ENCODE results near the gene FAM53C. TPM values are rescaled to one million over a fixed set of nuclear protein-coding genes. Genes with fewer than 3 reads are reported as not detected.
"Not testable (repeated sequence)": the region's sequence is repeated elsewhere in the genome, so short reads cannot be mapped to it uniquely, and the experiment has no call there.

The FAM53C gene
- 27.0 and 29.2 TPM in 2 replicates for total RNA-seq

DNA sequence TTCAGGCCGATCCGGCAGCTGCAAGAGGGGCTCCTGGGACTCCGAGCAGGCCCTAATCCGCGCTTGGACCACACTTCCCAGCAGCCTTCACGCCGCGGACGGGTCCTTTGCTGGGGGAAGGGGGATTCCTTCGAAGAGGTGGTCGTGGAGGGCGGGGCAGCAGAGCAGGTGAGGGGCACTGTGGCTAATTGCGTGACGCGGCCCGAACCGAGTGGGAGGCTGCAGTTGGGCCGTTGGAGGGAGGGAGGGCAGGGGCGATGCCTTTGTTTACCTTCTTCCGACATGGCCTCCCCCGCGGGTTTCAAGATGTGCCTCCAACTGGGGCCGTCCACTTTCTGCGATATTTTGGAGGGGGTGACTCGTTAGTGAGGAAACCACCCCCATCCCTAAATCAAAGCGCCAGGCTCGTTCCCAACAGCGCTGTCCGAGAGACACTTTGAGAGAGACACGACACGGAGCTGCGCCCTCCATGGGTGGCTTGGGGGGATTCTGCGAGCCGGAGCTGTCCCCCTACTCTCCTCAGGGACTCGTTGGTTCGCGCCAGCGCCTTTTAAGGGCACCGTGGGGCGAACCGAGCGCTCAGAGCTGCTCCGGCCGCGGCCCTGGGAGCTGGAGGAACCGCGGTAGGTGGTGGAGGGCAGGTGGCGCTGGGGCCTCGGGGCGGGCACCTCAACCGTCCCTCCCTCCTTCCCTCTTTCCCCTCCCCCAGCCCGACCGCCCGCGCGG is at the start of gene FAM53C:
Gene FAM53C (plus strand): TSS at position 582 of the 726 bp plus-strand sequence. CDS start 3,070 bp downstream, outside the sequence.
- Mint-ChIP-seq H3K9me3 (no peaks in the 10 kb centered on the region), H3K36me3 (ENCODE audit: low read depth) (peaks cover 19% of the 10 kb centered on the region), H3K4me3 (peak within 1 kb of the TSS; percentile 94), H3K27me3 (ENCODE audit: insufficient read depth) (no peaks in the 10 kb centered on the region), H3K27ac (peak within 1 kb of the TSS; percentile 99), H3K4me1 (ENCODE audit: low read depth) (peaks cover 44% of the 10 kb centered on the region)
- intact Hi-C loops (cut with micrococcal nuclease) = loop anchor here (1.0 to 10.0 kb wide), 6 partner anchors 14 to 857 kb away; partner anchors contain the start of genes BRD8, CDC23, FAM13B and HSPA9
- DNase-seq (ENCODE audit: low spot score) = peak; percentile 90

DNA sequence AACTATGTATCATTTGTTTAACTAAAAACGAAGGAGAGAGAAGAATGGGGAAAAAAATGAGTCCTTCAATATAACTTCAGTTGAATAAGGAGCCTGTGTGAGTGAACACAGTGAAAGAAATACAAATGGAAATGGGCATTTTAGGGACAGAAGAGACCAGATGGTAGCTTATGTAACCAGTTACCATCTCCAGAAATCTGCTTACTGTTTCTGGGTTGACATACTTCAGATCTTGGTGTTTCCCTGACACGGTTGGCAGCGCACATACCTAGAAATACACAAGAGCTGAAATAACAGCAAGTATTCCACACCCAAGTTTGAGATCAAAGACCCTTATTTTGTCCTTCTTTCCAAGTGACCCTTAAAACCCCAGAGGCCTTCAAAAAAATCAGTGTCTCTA is 48.8 kb upstream of the FAM53C start:
- intact Hi-C loops (cut with micrococcal nuclease) = no loop called here
- peaks cover 6% of the 10 kb centered on the region for H3K36me3 Mint-ChIP-seq (ENCODE audit: low read depth)
- no peaks in the 10 kb centered on the region for H3K4me1 Mint-ChIP-seq (ENCODE audit: low read depth)
- H3K9me3 Mint-ChIP-seq = no peaks in the 10 kb centered on the region
- no peak overlapping the region for H3K27ac Mint-ChIP-seq
- no peak overlapping the region for H3K4me3 Mint-ChIP-seq
- no peak for DNase-seq (ENCODE audit: low spot score)
- H3K27me3 Mint-ChIP-seq (ENCODE audit: insufficient read depth) = no peaks in the 10 kb centered on the region

GRCh38 chr5:138303372-138303771 is 34.7 kb upstream of the FAM53C start:
- DNase-seq (ENCODE audit: low spot score) = no peak
- intact Hi-C loops (cut with micrococcal nuclease) = no loop called here
- Mint-ChIP-seq H3K9me3 (no peaks in the 10 kb centered on the region), H3K27me3 (ENCODE audit: insufficient read depth) (no peaks in the 10 kb centered on the region), H3K27ac (no peak overlapping the region), H3K36me3 (ENCODE audit: low read depth) (peaks cover 12% of the 10 kb centered on the region), H3K4me3 (no peak overlapping the region), H3K4me1 (ENCODE audit: low read depth) (peaks cover 6% of the 10 kb centered on the region)

- no peaks in the 10 kb centered on the region for H3K27me3 Mint-ChIP-seq (ENCODE audit: insufficient read depth)
- H3K4me1 Mint-ChIP-seq (ENCODE audit: low read depth) = peaks cover 6% of the 10 kb centered on the region
- H3K9me3 Mint-ChIP-seq = no peaks in the 10 kb centered on the region
- H3K27ac Mint-ChIP-seq = no peak overlapping the region
- H3K4me3 Mint-ChIP-seq = no peak overlapping the region
- intact Hi-C loops (cut with micrococcal nuclease) = no loop called here
- peaks cover 8% of the 10 kb centered on the region for H3K36me3 Mint-ChIP-seq (ENCODE audit: low read depth)
- no peak for DNase-seq (ENCODE audit: low spot score)
Measured at GRCh38 chr5:138305797-138306196, 32.3 kb upstream of the FAM53C start.

DNA sequence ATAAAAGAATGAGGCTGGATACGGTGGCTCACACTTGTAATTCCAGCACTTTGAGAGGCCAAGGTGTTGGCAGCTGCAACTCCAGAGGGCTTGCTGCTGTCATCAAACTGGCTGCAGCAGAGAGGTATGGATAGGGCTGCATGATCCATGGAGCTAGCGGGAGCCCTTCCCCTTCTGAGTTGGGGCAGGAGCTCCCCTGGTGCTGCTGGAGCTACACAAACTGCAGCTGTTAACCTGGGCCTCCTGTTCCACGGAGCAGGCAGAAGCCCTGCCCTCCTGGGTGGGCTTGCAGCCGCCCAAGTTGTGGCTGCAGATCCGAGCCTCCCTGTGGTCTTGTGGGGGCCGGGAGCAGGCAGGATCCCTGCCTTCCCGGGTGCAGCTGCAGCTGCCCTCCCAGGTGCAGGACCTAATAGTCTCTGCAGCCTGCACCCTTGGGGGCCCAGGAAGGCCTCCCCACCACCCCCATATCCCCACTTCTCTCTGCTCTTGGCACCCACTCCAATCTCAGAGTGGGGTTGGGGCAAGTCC is 22.3 kb upstream of the FAM53C start:
- intact Hi-C loops (cut with micrococcal nuclease) = no loop called here
- Mint-ChIP-seq H3K4me3 (no peak overlapping the region), H3K36me3 (ENCODE audit: low read depth) (peaks cover 17% of the 10 kb centered on the region), H3K27ac (no peak overlapping the region), H3K9me3 (no peaks in the 10 kb centered on the region), H3K4me1 (ENCODE audit: low read depth) (no peaks in the 10 kb centered on the region), H3K27me3 (ENCODE audit: insufficient read depth) (no peaks in the 10 kb centered on the region)
- no peak for DNase-seq (ENCODE audit: low spot score)

DNA sequence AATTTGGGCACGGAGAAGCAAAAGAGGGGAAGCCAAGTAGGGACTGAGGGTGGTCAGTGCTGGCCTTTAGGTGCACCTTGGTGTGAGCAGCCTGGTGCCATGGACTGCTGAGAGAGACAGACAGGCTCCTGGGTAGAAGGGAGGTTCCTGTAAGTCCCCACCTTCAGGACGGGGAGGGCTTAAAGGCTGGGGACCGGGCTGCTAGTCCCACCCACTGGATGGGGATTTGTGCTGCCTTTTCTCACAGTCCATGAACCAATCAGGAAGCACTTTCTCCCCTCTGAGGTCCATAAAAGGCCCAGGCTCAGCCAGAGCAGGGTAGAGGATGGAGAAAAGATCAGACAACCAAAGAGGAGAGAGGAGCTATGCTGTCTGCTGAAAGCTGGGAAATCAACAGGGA is 21.7 kb upstream of the FAM53C start:
- intact Hi-C loops (cut with micrococcal nuclease) = no loop called here
- Mint-ChIP-seq H3K27ac (no peak overlapping the region), H3K4me1 (ENCODE audit: low read depth) (no peaks in the 10 kb centered on the region), H3K36me3 (ENCODE audit: low read depth) (peaks cover 17% of the 10 kb centered on the region), H3K4me3 (no peak overlapping the region), H3K27me3 (ENCODE audit: insufficient read depth) (no peaks in the 10 kb centered on the region), H3K9me3 (no peaks in the 10 kb centered on the region)
- no peak for DNase-seq (ENCODE audit: low spot score)

GRCh38 chr5:138318211-138318610 is 19.9 kb upstream of the FAM53C start:
- H3K27me3 Mint-ChIP-seq (ENCODE audit: insufficient read depth); intact Hi-C loops (cut with micrococcal nuclease); H3K27ac Mint-ChIP-seq; H3K9me3 Mint-ChIP-seq; H3K4me1 Mint-ChIP-seq (ENCODE audit: low read depth); H3K4me3 Mint-ChIP-seq; DNase-seq (ENCODE audit: low spot score): not testable (repeated sequence)
- peaks cover 11% of the 10 kb centered on the region for H3K36me3 Mint-ChIP-seq (ENCODE audit: low read depth)

DNA sequence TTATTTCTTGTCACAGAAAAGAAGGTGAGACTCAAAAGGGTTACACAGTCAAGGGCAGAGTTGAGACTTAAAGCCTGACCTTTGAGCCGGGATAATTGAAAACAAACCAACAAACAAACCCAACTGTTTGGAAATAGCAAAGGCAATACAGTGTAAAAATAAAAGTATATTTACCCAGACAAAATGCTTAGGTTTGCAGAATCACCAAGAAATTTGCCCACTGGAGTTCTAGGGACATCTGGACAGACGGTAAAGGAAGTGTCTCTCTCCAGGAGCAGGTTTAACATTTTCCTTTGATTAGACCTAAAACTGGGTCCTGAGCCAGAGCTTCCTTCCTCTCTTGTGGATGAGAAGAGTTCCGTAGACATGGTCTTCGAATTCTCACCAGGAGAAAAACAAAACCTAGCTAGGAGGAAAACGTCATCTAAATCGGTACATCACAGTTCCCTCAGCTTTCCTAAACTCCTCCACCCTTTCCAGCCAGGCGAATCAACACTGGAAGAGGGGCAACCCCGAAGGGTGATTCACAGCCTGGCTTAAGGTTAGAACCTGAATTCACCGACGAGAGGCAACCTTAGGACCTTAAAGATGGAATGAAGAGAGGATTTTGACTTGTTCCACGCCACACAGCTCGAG is 7.1 kb upstream of the FAM53C start:
- no peaks in the 10 kb centered on the region for H3K27me3 Mint-ChIP-seq (ENCODE audit: insufficient read depth)
- no peaks in the 10 kb centered on the region for H3K9me3 Mint-ChIP-seq
- H3K4me1 Mint-ChIP-seq (ENCODE audit: low read depth) = peaks cover 21% of the 10 kb centered on the region
- intact Hi-C loops (cut with micrococcal nuclease) = loop anchor here (1.0 to 10.0 kb wide), 9 partner anchors 8 to 1071 kb away; partner anchors contain the start of genes BRD8, CDC23, HNRNPA0 and HSPA9
- H3K36me3 Mint-ChIP-seq (ENCODE audit: low read depth) = no peaks in the 10 kb centered on the region
- peak overlapping the region; percentile 85 for H3K4me3 Mint-ChIP-seq
- DNase-seq (ENCODE audit: low spot score) = no peak
- H3K27ac Mint-ChIP-seq = peak overlapping the region; percentile 82

- no peaks in the 10 kb centered on the region for H3K36me3 Mint-ChIP-seq (ENCODE audit: low read depth)
- peaks cover 24% of the 10 kb centered on the region for H3K4me1 Mint-ChIP-seq (ENCODE audit: low read depth)
- no peaks in the 10 kb centered on the region for H3K9me3 Mint-ChIP-seq
- DNase-seq (ENCODE audit: low spot score) = peak; percentile 97
- peak within 1 kb of the TSS; percentile 85 for H3K4me3 Mint-ChIP-seq
- peak within 1 kb of the TSS; percentile 82 for H3K27ac Mint-ChIP-seq
- no peaks in the 10 kb centered on the region for H3K27me3 Mint-ChIP-seq (ENCODE audit: insufficient read depth)
- intact Hi-C loops (cut with micrococcal nuclease) = loop anchor here (1.0 to 10.0 kb wide), 10 partner anchors 8 to 1071 kb away; partner anchors contain the start of genes BRD8, CDC23, ETF1 and HNRNPA0
Measured at GRCh38 chr5:138331449-138332368, 6.4 kb upstream of the FAM53C start, which contains the start of gene CDC25C. Gene CDC25C, minus strand, starts transcription at chr5:138331804. Its CDS starts 624 bp downstream, at chr5:138331180.

DNA sequence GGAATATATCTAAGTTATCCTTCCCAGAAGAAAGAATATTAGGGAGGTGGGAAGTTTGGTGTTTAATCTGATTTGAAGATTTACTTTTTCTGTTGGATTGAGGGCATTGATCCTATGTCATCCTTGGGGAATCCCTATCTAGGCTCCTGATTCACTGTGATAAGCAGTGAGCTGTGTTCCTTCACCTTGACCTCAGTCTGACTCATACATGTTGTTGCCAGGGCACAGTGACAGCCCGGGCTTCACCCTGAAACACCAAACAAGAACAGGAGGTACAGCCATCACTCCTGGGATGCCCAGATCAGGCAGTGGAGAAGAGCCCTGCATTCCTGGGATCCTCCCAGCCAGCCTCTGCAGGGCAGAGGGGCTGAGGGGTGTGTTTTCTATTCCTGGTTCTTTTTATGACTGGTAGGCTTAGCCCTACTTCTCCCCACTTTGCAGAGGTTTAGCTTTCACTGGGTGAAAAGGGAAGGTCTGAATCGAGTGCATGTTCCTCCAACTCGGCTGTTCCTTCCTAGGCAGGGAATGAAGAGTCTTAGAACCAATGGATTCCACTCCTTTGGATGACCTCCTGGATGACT is 3.1 kb upstream of the FAM53C start:
- Mint-ChIP-seq H3K27me3 (ENCODE audit: insufficient read depth) (no peaks in the 10 kb centered on the region), H3K36me3 (ENCODE audit: low read depth) (peaks cover 4% of the 10 kb centered on the region), H3K4me1 (ENCODE audit: low read depth) (peaks cover 45% of the 10 kb centered on the region), H3K27ac (no peak overlapping the region), H3K9me3 (no peaks in the 10 kb centered on the region), H3K4me3 (no peak overlapping the region)
- DNase-seq (ENCODE audit: low spot score) = no peak
- intact Hi-C loops (cut with micrococcal nuclease) = loop anchor here (5.0 to 10.0 kb wide), 4 partner anchors 240 to 1067 kb away; partner anchors contain the start of genes FAM13B, HSPA9, SIL1 and SPATA24

DNA sequence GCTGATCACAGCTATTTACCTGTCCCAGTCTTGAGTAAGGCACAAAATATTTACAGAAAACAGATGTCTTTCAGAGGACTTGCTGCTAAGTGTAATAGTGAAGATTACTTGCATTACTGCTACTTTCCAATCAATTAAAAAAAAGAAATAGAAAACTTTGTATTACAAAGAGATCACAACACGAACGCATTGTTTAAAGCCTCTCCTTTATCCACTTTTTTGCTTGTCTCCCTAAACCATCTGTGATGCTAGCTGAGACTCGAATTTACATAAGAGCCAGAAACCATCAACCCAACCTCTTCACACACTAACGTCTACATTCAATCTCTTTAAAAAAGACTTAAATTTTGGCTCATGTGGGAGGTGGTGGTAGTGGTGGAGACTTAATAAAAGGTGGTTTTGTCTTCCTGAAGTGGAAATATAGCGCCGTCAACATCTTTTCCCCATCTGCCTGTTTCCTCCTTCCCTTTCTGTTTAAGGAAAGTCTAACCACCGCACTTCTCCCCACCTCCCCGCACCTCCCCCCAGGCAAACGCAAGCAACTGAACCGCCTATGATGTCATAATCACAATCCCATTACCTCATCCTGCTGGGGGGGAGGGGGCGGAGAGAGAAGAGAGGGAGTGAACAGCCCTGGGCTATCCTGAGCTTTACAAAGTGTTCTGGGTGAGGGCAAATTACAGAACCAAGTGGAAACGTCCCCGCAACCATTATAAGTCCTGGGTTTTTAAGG is 948 bp upstream of the FAM53C start:
- DNase-seq (ENCODE audit: low spot score) = peak; percentile 76
- peak overlapping the region; percentile 99 for H3K27ac Mint-ChIP-seq
- no peaks in the 10 kb centered on the region for H3K27me3 Mint-ChIP-seq (ENCODE audit: insufficient read depth)

More for the DNA sequence above, 948 bp upstream of the FAM53C start:
- peak overlapping the region; percentile 92 for H3K4me3 Mint-ChIP-seq
- H3K36me3 Mint-ChIP-seq (ENCODE audit: low read depth) = peaks cover 19% of the 10 kb centered on the region
- intact Hi-C loops (cut with micrococcal nuclease) = loop anchor here (1.0 to 10.0 kb wide), 4 partner anchors 159 to 858 kb away; partner anchors contain the start of genes BRD8, FAM13B, HSPA9 and SIL1
- no peaks in the 10 kb centered on the region for H3K9me3 Mint-ChIP-seq
- peaks cover 47% of the 10 kb centered on the region for H3K4me1 Mint-ChIP-seq (ENCODE audit: low read depth)

Measured in activated T-helper 1 cell treated with anti-CD3 and anti-CD28 coated beads, Interleukin-12 subunit alpha, Interleukin-12 subunit beta, Interleukin-2, Interleukin-4 antibody, amounts not matched to agents 30 ng/mL and 10 ng/mL and 1 ng/mL, durations not matched to agents 14 hours and 24 hours and 36 hours (primary cell).